Osteocyte (in vitro differentiated cells): ENCODE data around the gene DOK6. TPM values are rescaled to one million over a fixed set of nuclear protein-coding genes. Genes with fewer than 3 reads are reported as not detected.

ENCODE experiments used
- DNase-seq: peaks from one replicate; pipeline ENCODE4 v3.0.0; 2021; ENCODE audit warnings: mixed read lengths; ENCODE audit not compliant: unreplicated experiment; ENCODE audit errors: extremely low spot score
- H3K27ac Mint-ChIP-seq: one replicate; pipeline ENCODE4 v1.8.0; 2021; ENCODE audit warnings: mild to moderate bottlenecking, mixed read lengths; ENCODE audit not compliant: unreplicated experiment
- H3K27me3 Mint-ChIP-seq: one replicate; pipeline ENCODE4 v1.8.0; 2021; ENCODE audit warnings: mixed read lengths; ENCODE audit not compliant: unreplicated experiment
- H3K36me3 Mint-ChIP-seq: one replicate; pipeline ENCODE4 v1.8.0; 2021; ENCODE audit warnings: mixed read lengths; ENCODE audit not compliant: unreplicated experiment
- H3K4me1 Mint-ChIP-seq: one replicate; pipeline ENCODE4 v1.8.0; 2021; ENCODE audit warnings: mixed read lengths; ENCODE audit not compliant: unreplicated experiment
- H3K4me3 Mint-ChIP-seq: one replicate; pipeline ENCODE4 v1.8.0; 2021; ENCODE audit warnings: mild to moderate bottlenecking, moderate library complexity, mixed read lengths; ENCODE audit not compliant: unreplicated experiment
- H3K9me3 Mint-ChIP-seq: one replicate; pipeline ENCODE4 v1.8.0; 2021; ENCODE audit warnings: mixed read lengths; ENCODE audit not compliant: unreplicated experiment
- CTCF ChIP-seq: fragments of 200-600 bp; sonication (generic); IDR thresholded peaks from 2 replicates; pipeline ENCODE4 v1.5.0; 2021; ENCODE audit warnings: antibody characterized with exemption, mild to moderate bottlenecking, moderate library complexity
- total RNA-seq: library from RNA; stranded (reverse); gene quantifications from 2 replicates; pipeline ENCODE4 v1.2.1, GENCODE V29; 2021

The DOK6 gene
- total RNA-seq, 1 donor from 2014 or later: 4.6 TPM

DNA sequence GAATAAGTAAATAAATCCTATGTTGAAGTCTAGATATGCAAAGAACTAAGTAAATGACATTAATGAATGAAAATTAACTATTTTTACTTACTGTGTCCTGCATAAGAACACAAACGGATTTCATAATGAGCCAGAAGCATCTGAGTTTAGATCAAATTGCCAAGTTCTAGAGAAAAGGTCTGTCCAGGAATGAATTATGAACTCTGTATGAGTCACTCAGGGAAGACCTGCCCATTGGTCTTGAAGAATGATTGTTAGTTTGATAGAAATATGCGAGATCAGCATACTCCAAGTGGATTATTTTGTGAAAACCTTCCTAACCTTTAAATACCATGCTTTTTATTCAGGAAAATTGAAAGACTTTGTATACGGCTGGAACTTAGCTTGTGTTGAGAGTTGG, 189.5 kb downstream of the DOK6 start:
- H3K27ac Mint-ChIP-seq: no peak overlapping the region
- peaks cover 4% of the 10 kb centered on the region for H3K9me3 Mint-ChIP-seq
- H3K36me3 Mint-ChIP-seq: no peaks in the 10 kb centered on the region
- no peaks in the 10 kb centered on the region for H3K27me3 Mint-ChIP-seq
- no peak for DNase-seq
- H3K4me1 Mint-ChIP-seq: no peaks in the 10 kb centered on the region
- H3K4me3 Mint-ChIP-seq: no peak overlapping the region
- TF ChIP-seq CTCF: no peak

DNA sequence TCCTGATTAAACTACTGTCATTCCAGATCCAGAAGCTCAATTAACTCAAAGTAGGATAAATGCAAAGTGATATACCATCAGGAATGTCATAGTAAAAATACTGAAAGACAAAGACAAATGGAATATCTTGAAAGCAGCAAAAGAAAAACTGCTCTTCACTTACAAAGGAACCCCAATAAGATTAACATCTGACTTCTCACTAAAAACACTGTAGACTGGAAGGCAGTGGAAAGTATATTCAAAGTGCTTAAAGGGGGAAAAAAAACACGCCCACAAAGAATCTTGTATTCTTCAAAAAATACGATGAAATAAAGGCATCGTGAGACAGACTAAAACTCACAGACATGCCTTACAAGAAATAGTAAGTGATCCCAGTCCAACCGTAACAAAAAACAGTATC, 195.7 kb downstream of the DOK6 start:
- DNase-seq: no peak
- Mint-ChIP-seq H3K36me3 (no peaks in the 10 kb centered on the region), H3K4me3 (no peak overlapping the region), H3K9me3 (peaks cover 17% of the 10 kb centered on the region), H3K27me3 (no peaks in the 10 kb centered on the region), H3K4me1 (no peaks in the 10 kb centered on the region), H3K27ac (no peak overlapping the region)
- no peak for TF ChIP-seq CTCF

DNA sequence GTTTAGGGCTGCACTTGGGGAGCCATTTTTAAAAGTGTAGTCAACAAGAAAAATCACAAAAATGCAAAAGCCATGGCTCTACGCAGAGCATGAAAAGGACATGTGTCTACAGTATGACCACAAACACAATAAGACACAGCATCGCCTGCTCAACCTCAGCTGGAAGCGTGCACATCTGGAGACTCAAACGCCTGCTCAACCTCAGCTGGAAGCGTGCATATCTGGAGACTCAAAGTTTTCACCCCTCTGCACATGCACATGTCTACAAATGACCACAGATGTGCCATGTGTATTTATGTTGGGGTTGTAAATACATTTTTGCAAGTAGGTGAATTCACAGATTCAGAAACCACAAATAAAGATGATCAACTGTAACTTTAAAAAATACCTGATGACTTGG, 196.9 kb downstream of the DOK6 start:
- Mint-ChIP-seq H3K27ac (no peak overlapping the region), H3K4me3 (no peak overlapping the region), H3K27me3 (no peaks in the 10 kb centered on the region), H3K36me3 (no peaks in the 10 kb centered on the region), H3K4me1 (no peaks in the 10 kb centered on the region), H3K9me3 (peaks cover 17% of the 10 kb centered on the region)
- no peak for TF ChIP-seq CTCF
- DNase-seq: no peak

DNA sequence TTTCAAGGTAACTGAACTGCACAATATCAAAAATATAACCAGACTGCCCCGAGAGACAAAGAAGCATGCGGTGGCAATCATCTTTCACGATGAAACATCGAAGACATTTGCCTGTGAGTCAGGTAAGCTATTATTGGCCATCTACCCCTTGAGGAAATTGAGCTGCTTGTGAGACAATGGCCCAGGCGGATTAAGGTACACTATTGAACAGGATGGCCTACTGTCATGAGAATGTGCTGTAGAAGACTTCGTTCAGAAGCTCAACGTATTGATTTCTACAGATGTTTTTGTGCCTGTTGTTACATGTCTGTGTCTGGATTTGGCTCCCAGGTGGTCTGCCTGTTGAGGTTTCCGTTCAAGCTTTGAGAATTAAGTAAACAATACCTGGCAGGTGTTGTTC, 198.7 kb downstream of the DOK6 start:
- TF ChIP-seq CTCF: no peak
- Mint-ChIP-seq H3K27me3 (no peaks in the 10 kb centered on the region), H3K36me3 (no peaks in the 10 kb centered on the region), H3K27ac (no peak overlapping the region), H3K4me1 (no peaks in the 10 kb centered on the region), H3K4me3 (no peak overlapping the region), H3K9me3 (peaks cover 17% of the 10 kb centered on the region)
- DNase-seq: no peak

DNA sequence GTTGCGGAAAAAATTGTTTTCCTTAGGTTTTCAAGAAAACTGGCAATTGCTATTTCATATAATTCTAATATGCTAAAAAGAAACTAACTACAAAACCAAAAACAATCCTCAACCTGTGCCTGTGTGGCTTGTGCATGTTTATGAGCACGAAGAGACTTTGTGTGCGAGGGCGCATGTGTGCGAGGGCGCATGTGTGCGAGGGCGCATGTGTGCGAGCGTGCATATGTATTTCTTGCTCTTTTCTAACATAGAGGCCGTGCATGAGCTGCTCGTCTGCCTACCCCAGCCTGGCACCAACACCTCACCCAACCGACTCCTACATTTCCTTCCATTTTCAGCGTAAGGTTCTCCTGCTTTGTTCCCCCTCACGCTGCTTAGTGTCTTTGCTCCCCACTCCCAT, 211.6 kb downstream of the DOK6 start:
- Mint-ChIP-seq H3K4me1 (no peaks in the 10 kb centered on the region), H3K4me3 (no peak overlapping the region), H3K9me3 (no peaks in the 10 kb centered on the region), H3K27me3 (peaks cover 10% of the 10 kb centered on the region), H3K36me3 (no peaks in the 10 kb centered on the region), H3K27ac (no peak overlapping the region)
- no peak for TF ChIP-seq CTCF
- no peak for DNase-seq
